Cardiac fibroblast (primary cell): ENCODE measurements around the gene AK6.

ENCODE experiments used
- DNase-seq, 2 donors: peaks; one replicate each; pipeline versions ENCODE4 v3.0.0 to v3.0.0-alpha.2; 2010; ENCODE audit warnings: low read depth in 2 of 2
- H3K4me3 ChIP-seq, 2 donors: replicated peaks in 1 of 2; 1 replicate in 1 of 2; 2 replicates in 1 of 2; pipeline ENCODE4 v1.5.1; 2011; ENCODE audit warnings: low read depth in 2 of 2, low read length in 2 of 2, mild to moderate bottlenecking in 2 of 2, moderate library complexity in 1 of 2
- TF ChIP-seq, protein P1 (sequence below): IDR thresholded peaks from one replicate; pipeline ENCODE4 v1.5.1; 2011; ENCODE audit warnings: low read depth, mild to moderate bottlenecking, low read length, inconsistent platforms

The AK6 gene

GRCh38 chr5:69326365-69326764 lies 43.0 kb downstream of the AK6 start:
- TF ChIP-seq, protein P1, sequence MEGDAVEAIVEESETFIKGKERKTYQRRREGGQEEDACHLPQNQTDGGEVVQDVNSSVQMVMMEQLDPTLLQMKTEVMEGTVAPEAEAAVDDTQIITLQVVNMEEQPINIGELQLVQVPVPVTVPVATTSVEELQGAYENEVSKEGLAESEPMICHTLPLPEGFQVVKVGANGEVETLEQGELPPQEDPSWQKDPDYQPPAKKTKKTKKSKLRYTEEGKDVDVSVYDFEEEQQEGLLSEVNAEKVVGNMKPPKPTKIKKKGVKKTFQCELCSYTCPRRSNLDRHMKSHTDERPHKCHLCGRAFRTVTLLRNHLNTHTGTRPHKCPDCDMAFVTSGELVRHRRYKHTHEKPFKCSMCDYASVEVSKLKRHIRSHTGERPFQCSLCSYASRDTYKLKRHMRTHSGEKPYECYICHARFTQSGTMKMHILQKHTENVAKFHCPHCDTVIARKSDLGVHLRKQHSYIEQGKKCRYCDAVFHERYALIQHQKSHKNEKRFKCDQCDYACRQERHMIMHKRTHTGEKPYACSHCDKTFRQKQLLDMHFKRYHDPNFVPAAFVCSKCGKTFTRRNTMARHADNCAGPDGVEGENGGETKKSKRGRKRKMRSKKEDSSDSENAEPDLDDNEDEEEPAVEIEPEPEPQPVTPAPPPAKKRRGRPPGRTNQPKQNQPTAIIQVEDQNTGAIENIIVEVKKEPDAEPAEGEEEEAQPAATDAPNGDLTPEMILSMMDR: no peak
- H3K4me3 ChIP-seq: no peak overlapping the region
- DNase-seq: no peak

GRCh38 chr5:69317391-69317790 lies 51.9 kb downstream of the AK6 start:
- H3K4me3 ChIP-seq: no peak overlapping the region
- TF ChIP-seq, protein P1: no peak
- DNase-seq: no peak

GRCh38 chr5:69315972-69316371 lies 53.3 kb downstream of the AK6 start:
- no peak for DNase-seq
- H3K4me3 ChIP-seq: no peak overlapping the region
- TF ChIP-seq, protein P1: no peak

DNA sequence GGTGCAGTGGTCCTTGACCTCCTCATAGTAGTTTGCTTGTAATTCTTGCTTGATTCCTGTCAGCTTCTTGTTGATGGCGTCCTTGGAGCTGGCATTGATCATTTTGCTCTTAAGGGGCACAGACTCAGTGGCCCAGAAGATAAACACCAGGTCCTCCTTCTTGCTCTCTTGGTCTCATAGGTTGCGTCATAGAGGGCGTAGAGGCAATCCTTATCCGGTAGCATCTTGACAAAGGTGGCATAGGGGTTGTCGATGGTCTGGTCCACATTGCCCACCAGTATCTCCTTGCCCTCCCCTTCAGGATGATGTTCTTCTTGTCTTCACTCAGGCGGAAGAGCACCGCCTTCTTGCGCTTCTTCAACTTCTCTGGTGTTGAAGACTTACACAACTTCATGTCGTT lies 55.9 kb downstream of the AK6 start:
- no peak overlapping the region for H3K4me3 ChIP-seq
- TF ChIP-seq, protein P1: no peak
- DNase-seq: no peak

- TF ChIP-seq, protein P1: no peak
- no peak for DNase-seq
- no peak overlapping the region for H3K4me3 ChIP-seq
These were observed 56.7 kb downstream of the AK6 start for GRCh38 chr5:69312459-69313160.

DNA sequence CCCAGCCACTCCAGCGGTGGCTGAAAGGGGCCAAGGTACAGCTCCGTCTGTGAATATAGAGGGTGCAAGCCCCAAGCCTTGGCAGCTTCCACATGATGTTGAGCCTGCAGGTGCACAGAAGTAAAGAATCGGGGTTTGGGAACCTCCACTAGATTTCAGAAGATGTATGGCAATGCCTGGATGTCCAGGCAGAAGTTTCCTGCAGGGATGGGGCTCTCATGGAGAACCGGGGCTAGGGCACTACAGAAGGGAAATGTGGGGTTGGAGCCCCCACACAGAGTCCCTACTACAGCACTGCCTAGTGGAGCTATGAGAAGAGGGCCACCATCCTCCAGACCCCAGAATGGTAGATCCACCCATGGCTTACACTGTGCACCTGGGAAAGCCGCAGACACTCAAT lies 59.9 kb downstream of the AK6 start:
- no peak for DNase-seq
- TF ChIP-seq, protein P1: no peak
- no peak overlapping the region for H3K4me3 ChIP-seq

DNA sequence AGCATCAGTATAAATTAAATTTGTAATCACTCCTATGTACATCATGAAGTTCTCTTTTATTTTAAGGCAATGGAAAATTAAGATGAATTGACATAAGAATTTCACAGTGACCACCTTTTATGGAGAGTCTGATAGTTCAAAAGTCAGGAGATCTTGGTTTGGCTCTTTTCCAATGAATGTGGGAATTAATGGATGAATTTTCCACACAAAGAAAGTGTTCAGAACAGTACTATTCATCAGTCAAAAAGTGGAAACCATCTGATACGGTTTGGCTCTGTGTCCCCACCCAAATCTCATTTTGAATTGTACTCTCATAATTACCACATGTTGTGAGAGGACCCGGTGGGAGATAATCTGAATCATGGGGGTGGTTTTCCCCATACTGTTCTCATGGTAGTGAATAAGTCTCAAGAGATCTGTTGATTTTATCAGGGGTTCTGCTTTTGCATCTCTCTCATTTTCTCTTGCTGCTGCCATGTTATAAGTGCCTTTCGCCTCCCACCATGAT lies 61.2 kb downstream of the AK6 start:
- TF ChIP-seq, protein P1: no peak
- H3K4me3 ChIP-seq: no peak overlapping the region
- DNase-seq: no peak
